ENCODE data around the gene DPH7.
"Not testable (repeated sequence)": the region's sequence is repeated elsewhere in the genome, so short reads cannot be mapped to it uniquely, and the experiment has no call there.

The DPH7 gene

DNA sequence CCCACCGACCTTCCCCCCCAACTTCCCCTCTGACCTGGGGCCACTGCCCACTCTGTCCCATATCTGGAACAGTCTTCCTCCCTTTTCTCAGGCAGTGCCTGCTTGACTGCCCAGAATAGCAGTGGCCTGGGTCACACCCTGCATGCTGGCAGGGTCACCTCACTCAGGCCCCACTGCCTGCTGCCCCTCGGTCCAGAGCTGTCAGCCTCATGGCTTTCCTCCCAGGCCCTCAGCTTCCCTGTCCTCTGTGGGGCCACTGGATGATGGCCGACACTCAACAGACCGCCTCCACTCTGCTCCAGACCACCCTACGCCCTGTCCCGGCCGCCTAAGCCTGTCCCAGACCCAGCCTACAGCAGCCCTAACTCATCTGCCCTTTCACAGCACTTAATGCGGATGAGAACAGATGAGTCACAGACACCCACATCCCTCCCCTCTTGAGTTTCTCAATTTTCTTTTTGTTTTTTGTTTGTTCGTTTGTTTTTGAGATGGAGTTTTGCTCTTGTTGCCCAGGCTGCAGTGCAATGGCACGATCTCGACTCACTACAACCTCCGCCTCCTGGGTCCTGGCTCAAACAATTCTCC lies 34.5 kb downstream of the DPH7 start:
- no peak for DNase-seq

DNA sequence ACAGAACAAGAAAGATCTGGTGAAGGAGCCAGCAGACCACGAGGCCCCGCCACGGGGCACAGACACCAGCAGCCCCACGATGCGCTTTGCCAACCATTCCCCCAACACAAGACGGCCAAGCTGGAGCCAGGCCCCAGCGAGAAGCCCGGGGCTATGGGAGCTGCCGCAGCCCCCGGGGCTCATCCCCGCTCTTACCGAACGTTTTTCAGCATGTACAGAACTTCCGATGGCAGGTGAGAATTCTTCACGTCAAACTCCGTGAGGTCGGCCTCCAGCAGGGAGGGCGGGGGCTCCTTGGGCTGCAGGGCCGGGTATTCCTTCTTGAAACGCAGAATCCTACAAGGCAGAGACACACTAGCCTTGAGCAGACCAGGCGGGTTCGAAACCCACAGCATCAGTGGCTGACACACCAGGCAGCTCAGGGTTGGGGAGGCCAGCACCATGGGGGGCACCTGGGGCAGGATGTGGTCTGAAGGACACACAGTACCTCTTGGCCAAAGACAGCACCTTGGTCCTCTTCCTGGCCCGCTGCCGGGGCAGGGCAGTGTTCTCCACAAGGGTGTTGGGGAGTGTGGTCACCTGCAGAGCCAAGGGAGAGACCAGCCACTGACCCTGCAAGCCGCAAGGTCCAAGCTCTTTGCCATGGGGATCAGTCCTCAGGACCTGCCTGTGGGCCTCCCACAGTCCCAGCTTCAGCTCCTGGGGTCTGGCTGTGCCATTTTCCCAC lies 35.3 kb downstream of the DPH7 start:
- no peak for DNase-seq

DNA sequence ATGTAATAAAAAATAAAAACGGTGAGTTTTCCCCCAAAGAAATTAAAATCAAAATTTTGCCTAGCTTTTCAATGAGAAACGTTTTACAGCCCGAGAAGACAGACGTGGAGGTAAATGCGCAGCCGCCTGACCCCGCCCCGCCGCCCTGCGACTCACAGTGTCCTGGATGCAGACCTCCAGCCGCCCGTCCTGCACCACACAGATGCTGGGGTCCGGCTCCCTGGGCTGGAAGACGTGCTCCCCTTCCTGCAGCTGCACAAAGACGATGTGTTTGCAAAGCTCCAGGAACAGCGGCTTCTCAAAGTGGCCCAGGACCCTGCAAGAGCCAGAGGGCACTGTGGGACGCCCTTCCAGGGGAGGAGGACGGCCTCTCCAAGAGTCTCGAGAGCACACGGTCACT lies 36.2 kb downstream of the DPH7 start:
- no peak for DNase-seq

DNA sequence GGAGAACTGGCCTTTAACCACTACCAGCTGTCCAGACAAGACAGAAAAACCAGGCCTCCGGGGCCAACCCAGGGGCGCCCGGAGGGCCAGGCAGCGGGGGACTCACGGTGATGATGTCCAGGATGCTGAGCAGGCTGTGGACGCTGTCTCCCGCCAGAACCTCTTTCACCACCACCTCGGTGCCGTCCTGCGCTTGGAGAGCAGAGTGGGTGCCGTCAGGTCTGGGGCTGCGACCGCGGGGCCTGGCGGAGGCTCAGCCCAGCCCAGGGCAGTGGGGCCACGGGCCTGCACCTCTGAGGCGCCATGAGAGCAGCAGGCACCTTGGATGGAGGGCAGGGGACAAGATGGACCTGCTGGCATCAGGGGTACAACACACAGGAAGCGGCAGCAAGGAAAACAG lies 38.2 kb downstream of the DPH7 start:
- no peak for DNase-seq

DNA sequence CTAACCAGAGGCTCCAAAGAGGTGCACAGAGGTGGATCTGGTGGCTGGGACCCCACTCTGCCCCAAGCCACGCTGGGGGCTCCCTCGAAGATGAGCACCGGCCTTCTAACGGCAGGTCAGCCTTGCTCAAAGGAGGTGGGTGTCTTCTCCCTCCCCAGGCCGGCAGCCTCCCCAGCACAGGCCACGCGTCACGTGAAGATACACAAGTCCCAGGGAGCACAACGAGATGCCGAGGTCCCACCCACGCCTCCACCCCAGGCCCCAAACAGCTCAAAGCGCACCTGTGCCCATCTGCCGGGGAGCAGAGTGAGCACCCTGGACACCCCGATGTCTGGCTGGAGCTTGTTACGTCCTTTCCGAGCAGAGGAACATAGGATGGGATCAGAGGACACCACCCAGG lies 40.7 kb downstream of the DPH7 start:
- no peak for DNase-seq

DNA sequence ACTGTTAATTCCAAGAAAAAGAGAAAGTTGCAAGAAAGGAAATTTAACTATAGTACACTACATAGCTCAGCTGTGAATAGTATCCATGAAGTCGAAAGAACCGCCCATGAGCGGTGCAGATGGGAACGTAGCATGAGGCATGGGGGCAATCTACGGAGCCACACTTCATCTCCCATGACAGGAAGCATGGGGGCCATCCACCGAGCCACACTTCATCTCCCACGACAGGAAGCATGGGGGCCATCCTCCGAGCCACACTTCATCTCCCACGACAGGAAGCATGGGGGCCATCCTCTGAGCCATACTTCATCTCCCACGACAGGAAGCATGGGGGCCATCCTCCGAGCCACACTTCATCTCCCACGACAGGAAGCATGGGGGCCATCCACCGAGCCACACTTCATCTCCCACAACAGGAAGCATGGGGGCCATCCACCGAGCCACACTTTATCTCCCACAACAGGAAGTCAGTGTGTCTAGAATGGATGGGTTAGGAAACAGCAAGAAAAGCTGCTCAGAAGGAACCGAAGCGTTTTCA lies 42.1 kb downstream of the DPH7 start:
- not testable (repeated sequence) for DNase-seq

DNA sequence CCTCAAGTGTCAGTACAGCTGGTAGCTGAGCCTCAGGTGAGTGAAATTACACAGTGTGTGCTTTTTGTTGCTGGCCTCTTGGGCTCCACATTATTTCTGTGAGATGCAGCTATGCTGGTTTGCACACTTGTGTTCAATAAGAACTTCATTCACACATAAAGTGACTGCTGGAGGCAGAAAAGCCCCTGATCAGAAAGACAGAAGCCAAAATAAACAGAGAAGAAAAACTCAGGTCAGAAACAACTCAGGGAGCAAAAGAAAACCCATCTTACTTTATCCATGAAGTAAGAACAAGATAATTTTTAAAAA lies 43.7 kb downstream of the DPH7 start:
- no peak for DNase-seq

DNA sequence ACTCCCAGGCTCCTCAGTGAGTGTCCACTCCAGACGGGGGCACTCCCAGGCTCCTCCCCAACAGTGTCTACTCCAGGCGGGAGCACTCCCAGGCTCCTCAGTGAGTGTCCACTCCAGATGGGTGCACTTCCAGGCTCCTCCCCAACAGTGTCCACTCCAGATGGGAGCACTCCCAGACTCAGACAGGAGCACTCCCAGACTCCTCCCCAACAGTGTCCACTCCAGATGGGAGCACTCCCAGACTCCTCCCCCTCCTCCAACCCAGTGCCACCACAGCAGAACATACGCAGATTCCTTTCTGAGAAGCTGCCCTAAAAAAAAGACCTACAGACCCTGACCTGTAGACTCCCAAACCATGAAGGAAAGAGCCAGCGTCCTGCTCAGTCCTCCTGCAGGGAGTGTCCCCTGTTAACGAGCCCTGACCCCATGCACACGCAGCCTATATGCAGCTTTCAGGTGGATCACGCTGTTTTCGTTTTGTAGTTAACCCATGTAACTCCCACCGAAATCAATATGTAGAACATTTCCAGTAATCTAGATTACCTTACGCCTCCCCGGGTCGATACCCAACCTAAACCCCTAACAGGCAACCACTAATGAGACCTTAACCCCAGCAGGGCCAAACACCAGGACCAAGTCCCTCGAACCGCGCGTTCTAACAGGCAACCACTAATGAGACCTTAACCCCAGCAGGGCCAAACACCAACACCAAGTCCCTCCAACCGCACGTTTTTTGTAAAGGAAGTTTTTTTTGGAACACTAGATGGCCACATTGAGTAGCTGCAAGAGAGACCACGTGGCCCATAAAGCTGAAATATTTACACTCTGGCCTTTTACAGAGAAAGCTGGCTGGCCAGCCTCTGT lies 44.2 kb downstream of the DPH7 start:
- peak; percentile 36 for DNase-seq

DNA sequence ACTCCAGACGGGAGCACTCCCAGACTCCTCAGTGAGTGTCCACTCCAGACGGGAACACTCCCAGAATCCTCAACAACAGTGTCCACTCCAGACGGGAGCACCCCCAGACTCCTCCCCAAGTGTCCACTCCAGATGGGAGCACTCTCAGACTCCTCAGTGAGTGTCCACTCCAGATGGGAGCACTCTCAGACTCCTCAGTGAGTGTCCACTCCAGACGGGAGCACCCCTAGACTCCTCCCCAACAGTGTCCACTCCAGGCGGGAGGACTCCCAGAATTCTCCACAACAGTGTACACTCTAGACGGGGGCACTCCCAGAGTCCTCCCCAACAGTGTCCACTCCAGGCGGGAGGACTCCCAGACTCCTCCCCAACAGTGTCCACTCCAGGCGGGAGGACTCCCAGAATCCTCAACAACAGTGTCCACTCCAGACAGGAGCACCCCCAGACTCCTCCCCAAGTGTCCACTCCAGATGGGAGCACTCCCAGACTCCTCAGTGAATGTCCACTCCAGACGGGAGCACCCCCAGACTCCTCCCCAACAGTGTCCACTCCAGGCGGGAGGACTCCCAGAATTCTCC lies 45.7 kb downstream of the DPH7 start:
- not testable (repeated sequence) for DNase-seq

DNA sequence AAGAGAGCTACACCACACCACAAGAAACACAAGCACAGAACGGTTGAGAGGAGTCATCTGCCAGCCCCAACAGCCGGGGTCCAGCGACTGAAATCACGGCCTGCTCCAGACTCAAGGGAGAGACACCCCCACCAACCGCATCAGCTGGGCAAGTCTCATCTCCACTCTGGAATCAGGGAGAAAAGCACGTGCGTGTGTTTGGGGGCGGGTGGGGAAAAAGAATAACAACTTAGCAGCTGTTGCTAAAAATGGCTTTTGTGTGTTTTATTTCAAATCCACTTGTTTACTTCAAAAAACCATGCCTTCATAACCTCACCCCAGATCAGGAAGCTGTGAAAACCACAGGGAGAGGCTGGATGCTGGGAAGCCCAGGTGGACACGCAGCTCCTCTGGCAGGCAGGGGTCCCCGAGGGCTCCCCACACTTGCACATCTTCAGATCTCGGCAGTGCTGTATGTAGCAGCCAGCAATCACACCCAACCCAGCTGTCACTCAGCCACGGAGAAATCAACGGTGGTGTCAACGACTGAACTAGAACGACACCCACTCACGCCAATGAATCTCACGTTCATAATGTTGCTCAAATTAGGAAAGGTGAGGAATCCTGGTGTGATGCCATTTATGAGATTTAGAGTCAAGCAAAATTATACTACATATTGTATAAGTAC lies 47.5 kb downstream of the DPH7 start:
- no peak for DNase-seq

DNA sequence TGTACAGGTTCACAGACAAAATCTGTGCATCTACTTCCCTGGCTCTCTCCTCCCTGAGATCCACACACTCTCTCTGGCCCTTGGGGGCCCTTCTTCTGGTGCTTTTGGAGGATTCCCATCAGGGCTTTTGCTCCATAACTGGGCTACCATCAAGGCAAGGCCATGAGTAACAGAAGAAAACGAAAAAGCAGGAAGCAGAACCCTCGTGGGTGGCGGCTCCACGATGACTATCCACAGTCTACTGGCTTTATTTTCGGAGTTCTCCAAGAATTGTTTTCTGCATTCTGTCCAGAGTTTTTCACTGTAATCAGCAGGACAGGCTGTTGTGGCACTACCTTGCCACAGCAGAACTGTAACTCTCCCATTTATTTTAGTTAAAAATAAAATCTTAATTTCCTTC lies 48.4 kb downstream of the DPH7 start:
- no peak for DNase-seq

DNA sequence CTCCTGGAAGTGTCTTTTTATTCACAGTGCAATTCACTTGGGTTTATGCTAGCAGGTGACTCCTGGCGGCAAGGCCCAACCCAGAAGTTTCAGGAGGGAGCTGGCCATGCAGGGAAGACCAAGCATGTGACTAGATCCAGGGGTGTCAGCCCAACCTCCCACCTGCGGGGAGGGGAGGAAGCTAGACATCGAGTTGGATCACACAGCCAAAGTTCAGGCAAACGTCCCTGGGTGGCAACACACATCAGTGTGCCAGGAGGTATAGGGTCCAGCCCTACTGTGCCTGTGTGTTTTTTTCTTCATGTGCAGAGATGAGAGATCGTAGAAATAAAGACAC lies 53.8 kb downstream of the DPH7 start:
- no peak for DNase-seq

DNA sequence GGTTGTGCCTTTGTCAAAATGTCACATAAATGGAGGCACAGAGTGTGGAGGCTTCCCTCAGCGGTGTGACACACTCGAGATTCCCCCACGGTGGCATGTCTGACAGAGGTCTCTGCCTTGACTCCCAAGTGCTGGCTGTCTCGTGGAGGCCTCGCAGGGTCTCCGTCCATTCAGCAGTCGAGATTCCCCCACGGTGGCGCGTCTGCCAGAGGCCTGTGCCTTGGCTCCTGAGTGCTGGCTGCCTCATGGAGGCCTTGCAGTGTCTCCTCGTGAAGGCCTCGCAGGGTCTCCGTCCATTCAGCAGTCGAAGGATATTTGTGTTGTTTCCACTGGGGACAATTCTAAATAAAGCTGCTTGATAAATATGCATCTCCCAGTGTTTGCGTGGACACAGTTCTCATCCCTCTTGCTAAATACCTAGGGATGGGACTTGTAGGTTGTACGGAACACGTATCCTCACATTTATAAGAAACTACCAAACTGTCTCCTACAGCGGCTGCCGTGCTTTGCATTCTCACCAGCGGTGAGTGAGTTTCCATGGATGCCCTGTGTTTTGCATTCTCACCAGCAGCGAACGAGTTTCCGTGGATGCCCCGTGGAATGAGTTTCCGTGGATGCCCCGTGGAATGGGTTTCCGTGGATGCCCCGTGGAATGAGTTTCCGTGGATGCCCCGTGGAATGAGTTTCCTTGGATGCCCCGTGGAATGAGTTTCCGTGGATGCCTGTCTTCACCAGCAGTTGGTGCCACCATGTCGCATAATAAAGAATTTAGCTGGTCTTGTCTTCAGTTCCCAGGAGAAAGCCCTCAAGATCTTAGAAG lies 54.4 kb downstream of the DPH7 start:
- DNase-seq = no peak

DNA sequence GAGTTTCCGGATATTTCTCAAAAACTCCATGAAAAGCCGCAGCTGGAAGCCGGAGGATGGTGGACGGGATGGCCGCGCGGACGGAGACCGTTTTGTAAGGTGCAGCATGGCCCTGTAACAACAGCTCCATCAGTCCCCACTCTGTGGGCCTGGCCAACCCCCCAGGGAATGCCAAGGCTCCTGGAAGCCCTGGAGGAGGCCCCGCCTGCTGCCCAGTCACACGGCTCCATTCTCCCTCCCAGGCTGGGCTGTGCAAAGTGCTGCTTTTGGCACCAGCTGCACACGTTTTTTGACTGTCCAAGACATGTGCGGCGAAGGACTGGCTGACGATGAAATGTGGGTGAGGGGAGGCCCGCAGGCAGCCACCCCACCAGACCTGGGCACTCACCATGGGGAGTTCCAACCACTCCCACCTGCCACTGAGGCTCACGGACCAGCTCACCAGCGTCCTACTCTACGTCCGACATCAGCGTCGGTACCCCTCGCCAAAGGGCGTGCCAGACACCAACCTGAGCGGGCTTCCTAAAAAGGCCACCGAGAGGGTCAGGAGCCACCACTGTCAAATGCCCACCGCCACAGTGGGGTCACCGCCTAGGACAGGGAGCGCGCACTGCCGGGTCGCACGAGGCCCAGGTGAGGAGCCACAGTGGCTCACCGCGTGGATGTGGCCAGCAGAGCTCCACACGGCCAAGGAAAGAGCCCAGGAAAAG lies 55.8 kb downstream of the DPH7 start:
- no peak for DNase-seq

DNA sequence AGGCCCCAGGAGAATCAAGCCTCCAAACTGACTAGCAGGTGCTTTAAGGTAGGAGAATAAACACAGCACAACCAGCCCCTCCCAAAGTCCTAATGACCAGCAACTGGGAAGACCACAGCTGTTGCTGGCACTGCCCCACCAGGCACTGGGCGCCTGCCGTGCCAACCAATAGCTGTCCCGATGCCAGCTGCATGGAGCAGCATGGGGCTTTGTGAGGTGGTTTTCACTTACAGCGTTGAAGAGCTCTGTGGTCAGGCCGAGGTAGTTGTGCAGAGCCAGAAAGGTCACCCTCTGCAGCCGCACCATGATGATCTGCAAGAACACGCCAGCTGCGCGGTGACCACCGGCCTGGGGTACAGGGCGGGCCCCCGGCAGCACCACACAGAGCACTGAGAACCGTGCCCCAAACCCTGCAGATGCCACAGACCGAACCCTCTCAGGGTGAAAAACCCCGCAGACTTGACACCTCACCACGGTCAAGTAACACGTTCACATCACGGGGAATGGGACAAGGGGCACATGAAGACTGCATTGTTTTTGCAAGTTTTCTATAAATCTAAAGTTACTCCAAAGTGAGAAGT lies 57.2 kb downstream of the DPH7 start:
- DNase-seq = no peak

DNA sequence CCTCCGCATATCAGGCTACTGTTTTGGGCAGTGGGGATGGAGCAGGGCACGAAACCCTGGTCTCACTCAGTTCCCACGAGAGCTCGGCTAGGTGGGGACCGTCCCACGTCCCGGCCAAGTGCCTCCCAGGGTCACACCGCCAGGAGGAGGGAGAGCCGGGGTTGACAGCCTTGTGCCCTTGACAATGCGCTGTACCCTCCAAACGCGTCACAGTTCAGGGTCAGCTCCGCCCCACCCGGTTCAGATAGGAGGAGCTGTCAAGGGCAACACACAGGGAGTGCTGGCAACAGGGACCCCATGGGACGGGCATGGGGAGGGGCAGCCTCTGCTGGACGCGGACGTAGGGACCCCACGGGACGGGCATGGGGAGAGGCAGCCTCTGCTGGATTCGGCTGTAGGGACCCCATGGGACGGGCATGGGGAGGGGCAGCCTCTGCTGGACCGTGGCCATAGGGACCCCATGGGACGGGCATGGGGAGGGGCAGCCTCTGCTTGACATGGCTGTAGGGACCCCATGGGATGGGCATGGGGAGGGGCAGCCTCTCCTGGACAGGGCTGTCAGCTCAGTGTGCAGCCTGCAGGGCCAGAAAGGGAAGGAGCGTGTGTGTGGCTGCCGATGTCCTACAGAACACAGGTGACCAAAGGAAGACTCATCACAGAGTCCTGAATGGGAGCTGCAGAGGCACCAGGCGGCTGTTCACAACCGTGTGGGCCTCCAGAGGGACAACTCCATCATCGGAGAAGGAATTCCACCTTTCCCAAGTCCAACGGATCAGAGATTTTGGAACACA lies 57.9 kb downstream of the DPH7 start:
- DNase-seq = no peak

DNA sequence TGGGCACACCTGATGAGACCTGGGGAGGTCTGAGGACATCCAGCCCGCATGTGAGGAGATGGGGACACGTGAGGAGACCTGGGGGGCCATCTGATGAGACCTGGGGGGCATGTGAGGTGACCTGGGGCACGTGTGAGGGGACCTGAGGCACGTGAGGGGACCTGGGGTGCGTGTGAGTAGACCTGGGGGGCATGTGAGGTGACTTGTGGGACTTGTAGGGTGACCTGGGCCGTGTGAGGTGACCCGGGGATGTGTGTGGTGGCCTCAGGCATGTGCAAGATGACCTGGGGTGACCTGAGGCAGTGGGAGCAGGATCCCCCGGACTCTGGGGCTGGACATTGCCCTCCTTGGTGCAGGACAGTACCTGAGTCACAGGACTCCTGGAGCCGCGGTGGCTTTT lies 59.2 kb downstream of the DPH7 start:
- DNase-seq = no peak

DNA sequence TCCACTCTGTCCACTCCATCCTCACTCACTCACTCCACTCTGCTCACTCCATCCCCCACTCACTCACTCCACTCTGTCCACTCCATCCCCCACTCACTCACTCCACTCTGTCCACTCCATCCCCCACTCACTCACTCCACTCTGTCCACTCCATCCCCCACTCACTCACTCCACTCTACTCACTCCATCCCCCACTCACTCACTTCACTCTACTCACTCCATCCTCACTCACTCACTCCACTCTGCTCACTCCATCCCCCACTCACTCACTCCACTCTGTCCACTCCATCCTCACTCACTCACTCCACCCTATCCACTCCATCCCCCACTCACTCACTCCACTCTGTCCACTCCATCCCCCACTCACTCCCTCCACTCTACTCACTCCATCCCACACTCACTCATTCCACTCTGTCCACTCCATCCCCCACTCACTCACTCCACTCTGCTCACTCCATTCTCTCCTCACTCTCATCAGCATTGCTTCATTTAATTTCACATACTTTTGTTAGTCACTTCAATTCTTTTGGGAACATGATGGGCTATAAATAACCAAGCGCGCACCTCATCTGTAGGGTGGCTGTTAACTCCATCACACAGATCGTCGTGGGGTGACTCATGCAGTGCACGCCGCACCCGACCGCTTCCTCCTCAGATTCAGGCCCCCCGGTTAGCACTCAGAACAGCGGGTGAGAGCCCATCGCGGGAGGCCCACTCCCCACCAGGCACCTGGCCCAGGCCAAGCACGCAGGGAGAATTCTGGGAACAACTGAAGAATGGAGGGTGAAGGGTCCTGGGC lies 59.9 kb downstream of the DPH7 start:
- DNase-seq = not testable (repeated sequence)

DNA sequence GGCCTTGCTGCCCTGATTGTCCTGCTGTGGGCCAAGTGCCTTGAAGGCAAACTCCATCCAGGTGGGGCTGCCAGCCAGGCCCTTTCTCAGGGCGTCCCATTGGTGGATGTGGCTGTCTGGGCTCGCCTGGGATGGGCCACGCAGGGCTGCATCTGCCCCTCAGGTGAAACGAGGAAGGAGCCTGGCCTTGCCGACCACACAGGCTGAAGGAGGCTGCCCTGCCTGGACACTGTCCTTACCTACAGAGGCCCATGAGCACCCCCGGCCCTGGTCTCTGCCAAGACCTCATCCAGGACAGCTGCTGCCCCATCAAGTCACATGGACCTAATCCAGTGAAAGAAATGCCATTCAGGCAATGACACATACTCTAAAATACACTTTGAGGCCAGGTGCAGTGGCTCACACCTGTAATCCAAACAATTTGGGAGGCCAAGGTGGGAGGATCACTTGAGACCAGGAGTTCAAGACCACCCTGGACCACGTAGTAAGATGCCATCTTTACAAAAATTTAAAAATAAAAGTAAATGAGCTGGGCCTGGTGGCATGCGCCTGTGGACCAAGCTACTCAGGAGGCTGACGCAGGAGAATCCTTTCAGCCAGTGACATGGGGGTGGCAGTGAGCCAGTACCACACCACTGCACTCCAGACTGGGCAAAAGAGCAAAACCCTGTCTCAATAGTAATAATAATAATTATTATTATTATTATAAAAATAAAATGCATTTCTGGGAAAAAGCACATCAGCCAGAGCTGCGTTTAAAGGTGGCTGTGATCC lies 62.4 kb downstream of the DPH7 start:
- DNase-seq = no peak
